DMS53 treated with DMSO at 0.1 percent for 48 hours (cell line): ENCODE measurements around the gene FBLN1.
"Not testable (repeated sequence)": the region's sequence is repeated elsewhere in the genome, so short reads cannot be mapped to it uniquely, and the experiment has no call there.

Experiments
- DNase-seq: peaks from one replicate; lab custom pipeline; 2025; ENCODE audit not compliant: unreplicated experiment; lab: John Stamatoyannopoulos, UW

The FBLN1 gene

GRCh38 chr22:45581549-45582080 lies 78.9 kb downstream of the FBLN1 start:
- DNase-seq, result no peak

- DNase-seq, result no peak
These were observed 79.7 kb downstream of the FBLN1 start for GRCh38 chr22:45582236-45582954.

GRCh38 chr22:45582955-45583320 lies 80.3 kb downstream of the FBLN1 start:
- no peak for DNase-seq

- no peak for DNase-seq
These were observed 80.8 kb downstream of the FBLN1 start for GRCh38 chr22:45583504-45583903.

- DNase-seq, result no peak
These were observed 81.5 kb downstream of the FBLN1 start for GRCh38 chr22:45584121-45584570.

- DNase-seq, result no peak
These were observed 82.1 kb downstream of the FBLN1 start for GRCh38 chr22:45584621-45585436.

GRCh38 chr22:45585437-45585755 lies 82.7 kb downstream of the FBLN1 start:
- no peak for DNase-seq

GRCh38 chr22:45585946-45586540 lies 83.4 kb downstream of the FBLN1 start:
- DNase-seq, result no peak

- DNase-seq, result no peak
These were observed 84.1 kb downstream of the FBLN1 start for GRCh38 chr22:45586651-45587405.

- DNase-seq, result no peak
These were observed 85.2 kb downstream of the FBLN1 start for GRCh38 chr22:45587638-45588505.

- no peak for DNase-seq
These were observed 86.9 kb downstream of the FBLN1 start for GRCh38 chr22:45589556-45589955.

- DNase-seq, result no peak
These were observed 87.6 kb downstream of the FBLN1 start for GRCh38 chr22:45590262-45590661.

GRCh38 chr22:45591633-45592213 lies 89.0 kb downstream of the FBLN1 start:
- not testable (repeated sequence) for DNase-seq

- no peak for DNase-seq
These were observed 91.6 kb downstream of the FBLN1 start for GRCh38 chr22:45594123-45594941.

- peak; percentile 5 for DNase-seq
These were observed 94.9 kb downstream of the FBLN1 start for GRCh38 chr22:45597460-45598192.

GRCh38 chr22:45598596-45599217 lies 96.0 kb downstream of the FBLN1 start:
- no peak for DNase-seq

- no peak for DNase-seq
These were observed 97.3 kb downstream of the FBLN1 start for GRCh38 chr22:45599836-45600577.
